IMR-90 (cell line): ENCODE data around the gene HACL1. TPM values are rescaled to one million over a fixed set of nuclear protein-coding genes. Genes with fewer than 3 reads are reported as not detected.
A peak's percentile ranks its signal among the peaks of the same experiment; 100 is the strongest.

Experiments
- ATAC-seq: fragments of 200-7000 bp; cut with Tn5 transposase; 2 replicates; pipeline ENCODE4 v1.9.1; 2020; ENCODE audit warnings: low read depth, mild to moderate bottlenecking, moderate library complexity
- BruUV-seq: library from RNA; stranded (reverse); fragments of 400-500 nt; replicated peaks from 2 replicates; lab custom pipeline; 2021; lab: Mats Ljungman, UMichigan
- CTCF ChIA-PET: fragments of 300-600 bp; formaldehyde crosslinking; extraction: SDS; loops from one replicate; lab custom pipeline; 2021; ENCODE audit warnings: antibody characterized with exemption; lab: Yijun Ruan, JAX
- POLR2A ChIA-PET: fragments of 300-600 bp; sonication (Branson Sonifier 250); formaldehyde crosslinking; loops from one replicate; lab custom pipeline; 2022; ENCODE audit warnings: antibody characterized with exemption; ENCODE audit not compliant: unreplicated experiment; lab: Charles Lee
- DNase-seq: peaks from one replicate; pipeline ENCODE4 v3.0.0; 2013
- H2AFZ ChIP-seq: replicated peaks from 2 replicates; pipeline ENCODE3; 2013; ENCODE audit warnings: low read length, mild to moderate bottlenecking; ENCODE audit not compliant: poor library complexity
- H2AK5ac ChIP-seq: 2 replicates; pipeline ENCODE4 v1.6.1; 2013; ENCODE audit warnings: low read depth, low read length, inconsistent platforms
- H2AK9ac ChIP-seq: replicated peaks from 2 replicates; pipeline ENCODE3; 2013; ENCODE audit warnings: mild to moderate bottlenecking, low read depth, low read length, moderate library complexity; ENCODE audit not compliant: poor library complexity
- H2BK120ac ChIP-seq: 2 replicates; pipeline ENCODE4 v1.6.1; 2013; ENCODE audit warnings: low read depth, low read length, inconsistent platforms
- H2BK15ac ChIP-seq: 3 replicates; pipeline ENCODE4 v1.6.1; 2013; ENCODE audit warnings: low read depth, low read length, inconsistent platforms
- H2BK20ac ChIP-seq: 2 replicates; pipeline ENCODE4 v1.6.1; 2013; ENCODE audit warnings: low read depth, mild to moderate bottlenecking, inconsistent platforms, low read length, moderate library complexity
- H2BK5ac ChIP-seq: 2 replicates; pipeline ENCODE4 v1.6.1; 2013; ENCODE audit warnings: mild to moderate bottlenecking, low read depth, low read length, inconsistent platforms; ENCODE audit not compliant: poor library complexity, severe bottlenecking
- H3K14ac ChIP-seq: replicated peaks from 2 replicates; pipeline ENCODE4 v1.6.1; 2013; ENCODE audit warnings: low read depth, low read length, inconsistent platforms
- H3K18ac ChIP-seq: 2 replicates; pipeline ENCODE4 v1.6.1; 2013; ENCODE audit warnings: low read depth, low read length, control low read depth
- H3K23ac ChIP-seq: 2 replicates; pipeline ENCODE4 v1.6.1; 2013; ENCODE audit warnings: low read depth, low read length, inconsistent platforms
- H3K27ac ChIP-seq: 2 replicates; pipeline ENCODE4 v1.5.1; 2013; ENCODE audit warnings: mild to moderate bottlenecking, control low read depth, low read length; ENCODE audit not compliant: insufficient read depth
- H3K27me3 ChIP-seq: 2 replicates; pipeline ENCODE4 v1.6.1; 2013; ENCODE audit warnings: low read length; ENCODE audit not compliant: control insufficient read depth, insufficient read depth
- H3K36me3 ChIP-seq: 2 replicates; pipeline ENCODE4 v1.6.1; 2013; ENCODE audit warnings: low read length, mixed read lengths; ENCODE audit not compliant: control insufficient read depth, insufficient read depth
- H3K4ac ChIP-seq: 2 replicates; pipeline ENCODE4 v1.6.1; 2013; ENCODE audit warnings: low read depth, low read length, inconsistent platforms
- H3K4me1 ChIP-seq: 2 replicates; pipeline ENCODE4 v1.6.1; 2013; ENCODE audit warnings: low read length, mixed read lengths; ENCODE audit not compliant: control insufficient read depth, insufficient read depth
- H3K4me2 ChIP-seq: 2 replicates; pipeline ENCODE4 v1.6.1; 2013; ENCODE audit warnings: low read depth, mild to moderate bottlenecking, control low read depth, low read length, moderate library complexity
- H3K4me3 ChIP-seq: 2 replicates; pipeline ENCODE4 v1.5.1; 2013; ENCODE audit warnings: low read depth, mild to moderate bottlenecking, control low read depth, low read length, moderate library complexity; ENCODE audit not compliant: insufficient read depth
- H3K56ac ChIP-seq: 2 replicates; pipeline ENCODE4 v1.6.1; 2013; ENCODE audit warnings: low read length, inconsistent platforms; ENCODE audit not compliant: insufficient read depth; ENCODE audit errors: extremely low read depth
- H3K79me1 ChIP-seq, 2 experiments: 2 replicates each; pipeline ENCODE4 v1.6.1; 2013; ENCODE audit warnings: low read length in 2 of 2, inconsistent platforms in 1 of 2, low read depth in 1 of 2
- H3K9ac ChIP-seq: 2 replicates; pipeline ENCODE4 v1.6.1; 2013; ENCODE audit warnings: low read depth, low read length, control low read depth
- H3K9me1 ChIP-seq: 2 replicates; pipeline ENCODE4 v1.6.1; 2013; ENCODE audit warnings: low read length, inconsistent platforms; ENCODE audit not compliant: insufficient read depth
- H3K9me3 ChIP-seq: 2 replicates; pipeline ENCODE4 v1.6.1; 2013; ENCODE audit warnings: low read length; ENCODE audit not compliant: control insufficient read depth, insufficient read depth
- H4K20me1 ChIP-seq: 2 replicates; pipeline ENCODE4 v1.6.1; 2013; ENCODE audit warnings: low read length, inconsistent platforms; ENCODE audit not compliant: insufficient read depth
- H4K5ac ChIP-seq: 2 replicates; pipeline ENCODE4 v1.6.1; 2013; ENCODE audit warnings: mild to moderate bottlenecking, low read depth, low read length, control low read depth
- H4K8ac ChIP-seq, 2 experiments: 2 replicates each; pipeline ENCODE4 v1.6.1; 2013; ENCODE audit warnings: low read depth in 2 of 2, low read length in 2 of 2, control low read depth in 1 of 2, inconsistent platforms in 1 of 2
- H4K91ac ChIP-seq: 2 replicates; pipeline ENCODE4 v1.6.1; 2013; ENCODE audit warnings: low read depth, low read length, inconsistent platforms; ENCODE audit not compliant: insufficient read depth
- BHLHE40 ChIP-seq: fragments of 150-350 bp; IDR thresholded peaks from 2 replicates; pipeline ENCODE4 v1.6.1; 2016; ENCODE audit warnings: mild to moderate bottlenecking, low read depth, low read length
- CEBPB ChIP-seq: IDR thresholded peaks from 2 replicates; pipeline ENCODE4 v1.6.1; 2012; ENCODE audit warnings: low read depth, low read length, improper control_type of control experiment
- CHD1 ChIP-seq: IDR thresholded peaks from 2 replicates; pipeline ENCODE4 v1.6.1; 2012; ENCODE audit warnings: low read depth, low read length, improper control_type of control experiment
- FOS ChIP-seq: fragments of 150-350 bp; IDR thresholded peaks from 2 replicates; pipeline ENCODE4 v1.6.1; 2016; ENCODE audit warnings: low read depth, low read length
- MAFK ChIP-seq: IDR thresholded peaks from 2 replicates; pipeline ENCODE4 v1.6.1; 2012; ENCODE audit warnings: low read depth, low read length, improper control_type of control experiment
- MAZ ChIP-seq: IDR thresholded peaks from 2 replicates; pipeline ENCODE4 v1.6.1; 2012; ENCODE audit warnings: low read depth, mild to moderate bottlenecking, low read length, improper control_type of control experiment, moderate library complexity, borderline replicate concordance
- MXI1 ChIP-seq: IDR thresholded peaks from 2 replicates; pipeline ENCODE4 v1.6.1; 2012; ENCODE audit warnings: low read depth, mild to moderate bottlenecking, low read length, moderate library complexity, borderline replicate concordance
- NFE2L2 ChIP-seq: fragments of 150-350 bp; IDR thresholded peaks from 2 replicates; pipeline ENCODE4 v1.6.1; 2016; ENCODE audit warnings: low read depth, mild to moderate bottlenecking, low read length
- POLR2A ChIP-seq: IDR thresholded peaks from 2 replicates; pipeline ENCODE4 v1.6.1; 2012; ENCODE audit warnings: mild to moderate bottlenecking, low read depth, low read length
- RAD21 ChIP-seq: IDR thresholded peaks from 2 replicates; pipeline ENCODE4 v1.6.1; 2012; ENCODE audit warnings: low read length, improper control_type of control experiment
- RCOR1 ChIP-seq: IDR thresholded peaks from 2 replicates; pipeline ENCODE4 v1.6.1; 2012; ENCODE audit warnings: mild to moderate bottlenecking, low read length, improper control_type of control experiment; ENCODE audit not compliant: insufficient replicate concordance
- RFX5 ChIP-seq: IDR thresholded peaks from 2 replicates; pipeline ENCODE4 v1.8.0; 2012; ENCODE audit warnings: low read depth, mild to moderate bottlenecking, low read length, moderate library complexity
- SMC3 ChIP-seq: fragments of 150-350 bp; IDR thresholded peaks from 2 replicates; pipeline ENCODE4 v1.6.1; 2016; ENCODE audit warnings: low read depth, mild to moderate bottlenecking, antibody characterized with exemption, low read length, moderate library complexity
- WGBS, 2 experiments: methylation state at CpG; one replicate each; pipeline versions ENCODE4 v1.1.5 to v1.1.7; 2013; ENCODE audit warnings: missing lambda C conversion rate in 2 of 2; ENCODE audit not compliant: insufficient read length in 1 of 2; ENCODE audit errors: extremely low coverage in 2 of 2; 5-methylcytosine and 5-hydroxymethylcytosine counted together
- dilution Hi-C: fragments of 300-500 bp; cut with HindIII; formaldehyde crosslinking; loops from one replicate; pipeline ENCODE4 v1.14.3; 2018; ENCODE audit warnings: low sequenced_read_pairs; ENCODE audit not compliant: unreplicated experiment
- in situ Hi-C: fragments of 300-500 bp; cut with MboI; formaldehyde crosslinking; loops from 3 replicates; pipeline ENCODE4 v1.14.3; 2019; ENCODE audit warnings: low sequenced_read_pairs, inconsistent platforms, mixed read lengths
- intact Hi-C: fragments of 100-400 bp; cut with micrococcal nuclease; formaldehyde crosslinking; loops from 2 replicates; pipeline ENCODE4 v1.10.0; 2022
- polyA plus RNA-seq, 3 experiments: library from polyadenylated mRNA; depleted of rRNA; stranded (reverse); fragments of >200 nt; gene quantifications; 2 replicates each; pipeline ENCODE4 v1.2.3, GENCODE V29; 2012; ENCODE audit warnings: low replicate concordance in 1 of 3
- total RNA-seq: library from RNA; depleted of rRNA; stranded (reverse); fragments of >200 nt; gene quantifications from 2 replicates; pipeline ENCODE4 v1.2.3, GENCODE V29; 2012
- TF ChIP-seq, protein P1 (sequence below): conservative IDR thresholded peaks from 2 replicates; pipeline ENCODE4 v1.5.1; 2012; ENCODE audit warnings: mild to moderate bottlenecking, low read depth, low read length, improper control_type of control experiment
- TF ChIP-seq, protein P2 (sequence below): fragments of 150-350 bp; IDR thresholded peaks from 2 replicates; pipeline ENCODE4 v1.6.1; 2017; ENCODE audit warnings: mild to moderate bottlenecking, antibody characterized with exemption, low read length, low read depth
- TF ChIP-seq, protein P3 (sequence below): fragments of 150-350 bp; IDR thresholded peaks from 2 replicates; pipeline ENCODE4 v1.6.1; 2016; ENCODE audit warnings: low read depth, mild to moderate bottlenecking, low read length, moderate library complexity, borderline replicate concordance

The HACL1 gene
- total and polyA plus RNA-seq, 2 of the 4 experiments (the other 2 are of a cell fraction) = 9.9 to 28.1 TPM

DNA sequence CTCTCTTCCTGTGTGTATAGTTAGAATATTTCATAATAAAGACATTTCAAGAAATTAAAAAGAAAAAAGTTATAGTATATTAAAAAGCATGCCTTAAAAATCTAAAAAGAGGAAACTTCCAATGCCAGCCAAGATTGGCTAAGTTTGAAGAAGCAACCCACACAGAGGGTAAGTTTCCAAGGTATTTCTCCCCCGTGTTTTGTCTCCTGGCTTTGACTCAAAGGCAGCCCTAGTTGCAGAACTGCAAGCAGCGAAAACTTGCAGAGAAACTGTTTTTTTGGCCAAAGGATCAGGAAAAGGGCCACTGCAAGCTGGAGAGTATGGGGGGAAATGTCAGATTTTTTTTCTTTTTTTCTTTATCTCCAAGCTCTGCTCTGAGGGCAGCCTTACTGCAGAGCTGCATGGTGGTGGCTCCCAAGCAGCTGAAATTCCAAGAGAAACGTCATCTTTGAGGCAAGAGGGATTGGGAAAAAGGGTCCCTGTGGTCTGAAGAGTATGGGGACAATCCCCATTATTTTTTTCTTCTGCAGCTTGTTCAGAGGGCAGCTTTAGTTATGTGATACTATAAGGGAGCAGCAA, 23.0 kb downstream of the HACL1 start:
- ChIA-PET CTCF (no interaction called here), POLR2A (no interaction called here)
- dilution Hi-C loops = no loop called here
- no peak overlapping the region for H3K23ac ChIP-seq
- no peak overlapping the region for H2AK5ac ChIP-seq
- H3K4me2 ChIP-seq = no peak overlapping the region
- H4K91ac ChIP-seq = no peak overlapping the region
- H3K9ac ChIP-seq = no peak overlapping the region
- H2AFZ ChIP-seq = no peak overlapping the region
- DNase-seq (no peak), ATAC-seq (no peak)
- no peaks in the 10 kb centered on the region; a peak in 3 of 4 replicates for H3K79me1 ChIP-seq
- peaks cover 17% of the 10 kb centered on the region for H3K36me3 ChIP-seq
- H3K4me1 ChIP-seq = no peaks in the 10 kb centered on the region
- TF ChIP-seq MXI1 (no peak), SMC3 (no peak), CHD1 (no peak), RCOR1 (no peak), FOS (no peak), RAD21 (no peak), BHLHE40 (no peak), POLR2A (no peak), MAZ (no peak), NFE2L2 (no peak), CEBPB (no peak), MAFK (no peak), RFX5 (no peak)
- TF ChIP-seq, protein P1, sequence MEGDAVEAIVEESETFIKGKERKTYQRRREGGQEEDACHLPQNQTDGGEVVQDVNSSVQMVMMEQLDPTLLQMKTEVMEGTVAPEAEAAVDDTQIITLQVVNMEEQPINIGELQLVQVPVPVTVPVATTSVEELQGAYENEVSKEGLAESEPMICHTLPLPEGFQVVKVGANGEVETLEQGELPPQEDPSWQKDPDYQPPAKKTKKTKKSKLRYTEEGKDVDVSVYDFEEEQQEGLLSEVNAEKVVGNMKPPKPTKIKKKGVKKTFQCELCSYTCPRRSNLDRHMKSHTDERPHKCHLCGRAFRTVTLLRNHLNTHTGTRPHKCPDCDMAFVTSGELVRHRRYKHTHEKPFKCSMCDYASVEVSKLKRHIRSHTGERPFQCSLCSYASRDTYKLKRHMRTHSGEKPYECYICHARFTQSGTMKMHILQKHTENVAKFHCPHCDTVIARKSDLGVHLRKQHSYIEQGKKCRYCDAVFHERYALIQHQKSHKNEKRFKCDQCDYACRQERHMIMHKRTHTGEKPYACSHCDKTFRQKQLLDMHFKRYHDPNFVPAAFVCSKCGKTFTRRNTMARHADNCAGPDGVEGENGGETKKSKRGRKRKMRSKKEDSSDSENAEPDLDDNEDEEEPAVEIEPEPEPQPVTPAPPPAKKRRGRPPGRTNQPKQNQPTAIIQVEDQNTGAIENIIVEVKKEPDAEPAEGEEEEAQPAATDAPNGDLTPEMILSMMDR = no peak
- TF ChIP-seq, protein P2, sequence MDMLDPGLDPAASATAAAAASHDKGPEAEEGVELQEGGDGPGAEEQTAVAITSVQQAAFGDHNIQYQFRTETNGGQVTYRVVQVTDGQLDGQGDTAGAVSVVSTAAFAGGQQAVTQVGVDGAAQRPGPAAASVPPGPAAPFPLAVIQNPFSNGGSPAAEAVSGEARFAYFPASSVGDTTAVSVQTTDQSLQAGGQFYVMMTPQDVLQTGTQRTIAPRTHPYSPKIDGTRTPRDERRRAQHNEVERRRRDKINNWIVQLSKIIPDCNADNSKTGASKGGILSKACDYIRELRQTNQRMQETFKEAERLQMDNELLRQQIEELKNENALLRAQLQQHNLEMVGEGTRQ = no peak
- TF ChIP-seq, protein P3, sequence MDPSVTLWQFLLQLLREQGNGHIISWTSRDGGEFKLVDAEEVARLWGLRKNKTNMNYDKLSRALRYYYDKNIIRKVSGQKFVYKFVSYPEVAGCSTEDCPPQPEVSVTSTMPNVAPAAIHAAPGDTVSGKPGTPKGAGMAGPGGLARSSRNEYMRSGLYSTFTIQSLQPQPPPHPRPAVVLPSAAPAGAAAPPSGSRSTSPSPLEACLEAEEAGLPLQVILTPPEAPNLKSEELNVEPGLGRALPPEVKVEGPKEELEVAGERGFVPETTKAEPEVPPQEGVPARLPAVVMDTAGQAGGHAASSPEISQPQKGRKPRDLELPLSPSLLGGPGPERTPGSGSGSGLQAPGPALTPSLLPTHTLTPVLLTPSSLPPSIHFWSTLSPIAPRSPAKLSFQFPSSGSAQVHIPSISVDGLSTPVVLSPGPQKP = no peak
- no peak overlapping the region for H3K56ac ChIP-seq
- H2BK15ac ChIP-seq = no peak overlapping the region
- H3K9me3 ChIP-seq = no peaks in the 10 kb centered on the region
- no peak overlapping the region for H3K4ac ChIP-seq
- in situ Hi-C loops = no loop called here
- no peak overlapping the region for H3K27ac ChIP-seq
- no peak overlapping the region for H3K18ac ChIP-seq
- no peak overlapping the region for H4K8ac ChIP-seq
- H2BK20ac ChIP-seq = no peak overlapping the region; the same call in 1 of the 2 replicates
- H3K9me1 ChIP-seq = peaks cover 10% of the 10 kb centered on the region
- peak overlapping the region; percentile 76 for H2AK9ac ChIP-seq
- H2BK5ac ChIP-seq = no peak overlapping the region
- BruUV-seq = no TSS peak
- 80% methylated on average over 1 of the region's 3 CpGs; no CpG with 5 or more reads in 1 of the 2 experiments for WGBS, 2 experiments
- H4K5ac ChIP-seq = no peak overlapping the region
- H3K4me3 ChIP-seq = no peak overlapping the region
- intact Hi-C loops = no loop called here
- H3K27me3 ChIP-seq = no peaks in the 10 kb centered on the region
- no peak overlapping the region for H2BK120ac ChIP-seq
- H4K20me1 ChIP-seq = no peaks in the 10 kb centered on the region
- H3K14ac ChIP-seq = no peak overlapping the region; the same call in 1 of the 2 replicates
